GM21528 (cell line): Measurements from ENCODE around the gene SPDYE17.
"Not testable (repeated sequence)": the region's sequence is repeated elsewhere in the genome, so short reads cannot be mapped to it uniquely, and the experiment has no call there.

Experiments used
- ATAC-seq: cut with Tn5 transposase; IDR thresholded peaks from one replicate; pipeline ENCODE4 v1.9.1; 2021; ENCODE audit warnings: mild to moderate bottlenecking, moderate library complexity; ENCODE audit not compliant: unreplicated experiment, low FRiP score

Gene SPDYE17

GRCh38 chr7:77032261-77032660 is at the start of gene SPDYE17:
Gene SPDYE17, minus strand, starts transcription at chr7:77032361. Its CDS starts 1,791 bp downstream, at chr7:77030570.
- not testable (repeated sequence) for ATAC-seq

- ATAC-seq, result not testable (repeated sequence)
Measured at GRCh38 chr7:77080236-77080635, 48.1 kb upstream of the SPDYE17 start.

GRCh38 chr7:77079624-77080023 is 47.5 kb upstream of the SPDYE17 start:
- ATAC-seq, result not testable (repeated sequence)

GRCh38 chr7:77079112-77079511 is 47.0 kb upstream of the SPDYE17 start:
- not testable (repeated sequence) for ATAC-seq

- ATAC-seq, result not testable (repeated sequence)
Measured at GRCh38 chr7:77077060-77077459, 44.9 kb upstream of the SPDYE17 start.

GRCh38 chr7:77074786-77075396 is 42.7 kb upstream of the SPDYE17 start:
- ATAC-seq, result not testable (repeated sequence)

GRCh38 chr7:77071108-77071507 is 38.9 kb upstream of the SPDYE17 start:
- ATAC-seq, result not testable (repeated sequence)

- not testable (repeated sequence) for ATAC-seq
Measured at GRCh38 chr7:77065869-77066268, 33.7 kb upstream of the SPDYE17 start.

GRCh38 chr7:77063732-77064131 is 31.6 kb upstream of the SPDYE17 start:
- not testable (repeated sequence) for ATAC-seq

GRCh38 chr7:77062557-77062956 is 30.4 kb upstream of the SPDYE17 start, which contains the start of gene SPDYE18:
Gene SPDYE18, minus strand, starts transcription at chr7:77062558. Its CDS starts 2,046 bp downstream, at chr7:77060512.
- ATAC-seq, result not testable (repeated sequence)

- not testable (repeated sequence) for ATAC-seq
Measured at GRCh38 chr7:77026349-77026748, 5.8 kb downstream of the SPDYE17 start.

- not testable (repeated sequence) for ATAC-seq
Measured at GRCh38 chr7:77010074-77010680, 22.0 kb downstream of the SPDYE17 start.

- ATAC-seq, result not testable (repeated sequence)
Measured at GRCh38 chr7:77008000-77008399, 24.2 kb downstream of the SPDYE17 start.

- ATAC-seq, result not testable (repeated sequence)
Measured at GRCh38 chr7:77006127-77007110, 25.7 kb downstream of the SPDYE17 start.

GRCh38 chr7:77005461-77006057 is 26.6 kb downstream of the SPDYE17 start:
- not testable (repeated sequence) for ATAC-seq

GRCh38 chr7:77004151-77004550 is 28.0 kb downstream of the SPDYE17 start:
- ATAC-seq, result not testable (repeated sequence)

- ATAC-seq, result not testable (repeated sequence)
Measured at GRCh38 chr7:77003241-77003640, 28.9 kb downstream of the SPDYE17 start.

- ATAC-seq, result not testable (repeated sequence)
Measured at GRCh38 chr7:77002678-77003233, 29.4 kb downstream of the SPDYE17 start.

- ATAC-seq, result not testable (repeated sequence)
Measured at GRCh38 chr7:77002104-77002503, 30.1 kb downstream of the SPDYE17 start.
